Neural progenitor cell (in vitro differentiated cells): ENCODE results near the gene INTS4. TPM values are rescaled to one million over a fixed set of nuclear protein-coding genes. Genes with fewer than 3 reads are reported as not detected.

ENCODE experiments used
- DNase-seq: peaks from one replicate; pipeline ENCODE4 v3.0.0-alpha.2; 2016; ENCODE audit warnings: low spot score
- H2AFZ ChIP-seq: fragments of 200-600 bp; sonication (generic); replicated peaks from 2 replicates; pipeline ENCODE4 v1.6.1; 2016; ENCODE audit warnings: antibody characterized with exemption
- H3F3A ChIP-seq: fragments of 200-600 bp; sonication (generic); 2 replicates; pipeline ENCODE4 v1.6.1; 2016; ENCODE audit warnings: antibody characterized with exemption, low read depth
- H3K27ac ChIP-seq: fragments of 200-600 bp; sonication (generic); 2 replicates; pipeline ENCODE4 v1.5.1; 2016; ENCODE audit warnings: mild to moderate bottlenecking
- H3K27me3 ChIP-seq: fragments of 200-600 bp; sonication (generic); 2 replicates; pipeline ENCODE4 v1.6.1; 2016; ENCODE audit warnings: mild to moderate bottlenecking, moderate library complexity
- H3K36me3 ChIP-seq: fragments of 200-600 bp; sonication (generic); 2 replicates; pipeline ENCODE4 v1.5.1; 2016
- H3K4me1 ChIP-seq: fragments of 200-600 bp; sonication (generic); 2 replicates; pipeline ENCODE4 v1.6.1; 2016; ENCODE audit warnings: mixed run types
- H3K4me2 ChIP-seq: fragments of 200-600 bp; sonication (generic); 2 replicates; pipeline ENCODE4 v1.6.1; 2016
- H3K4me3 ChIP-seq: fragments of 200-600 bp; sonication (generic); 2 replicates; pipeline ENCODE4 v1.5.1; 2016
- H3K79me2 ChIP-seq: fragments of 200-600 bp; sonication (generic); 2 replicates; pipeline ENCODE4 v1.6.1; 2016; ENCODE audit warnings: low read depth
- H3K9ac ChIP-seq: fragments of 200-600 bp; sonication (generic); 2 replicates; pipeline ENCODE4 v1.6.1; 2016
- H3K9me3 ChIP-seq: fragments of 200-600 bp; sonication (generic); 2 replicates; pipeline ENCODE4 v1.5.1; 2016; ENCODE audit warnings: low read depth
- H4K20me1 ChIP-seq: fragments of 200-600 bp; sonication (generic); 2 replicates; pipeline ENCODE4 v1.6.1; 2016; ENCODE audit warnings: low read depth
- H3K27ac Mint-ChIP-seq: 3 replicates; pipeline ENCODE4 v1.8.0; 2021; ENCODE audit warnings: mixed read lengths
- H3K27me3 Mint-ChIP-seq: 2 replicates; pipeline ENCODE4 v1.8.0; 2022; ENCODE audit warnings: low read depth, mild to moderate bottlenecking, inconsistent platforms, moderate library complexity, mixed read lengths; ENCODE audit not compliant: insufficient read depth
- H3K36me3 Mint-ChIP-seq: 3 replicates; pipeline ENCODE4 v1.8.0; 2021; ENCODE audit warnings: mixed read lengths
- H3K4me1 Mint-ChIP-seq: 3 replicates; pipeline ENCODE4 v1.8.0; 2021; ENCODE audit warnings: mixed read lengths
- H3K4me3 Mint-ChIP-seq: 3 replicates; pipeline ENCODE4 v1.8.0; 2021; ENCODE audit warnings: mild to moderate bottlenecking, moderate library complexity, mixed read lengths
- H3K9me3 Mint-ChIP-seq: 3 replicates; pipeline ENCODE4 v1.8.0; 2020; ENCODE audit warnings: mixed read lengths
- CTCF ChIP-seq: fragments of 200-600 bp; sonication (generic); IDR thresholded peaks from 2 replicates; pipeline ENCODE4 v1.5.1; 2017; ENCODE audit warnings: antibody characterized with exemption, mild to moderate bottlenecking
- EZH2 ChIP-seq: fragments of 200-600 bp; sonication (generic); IDR thresholded peaks from 2 replicates; pipeline ENCODE4 v1.6.1; 2017; ENCODE audit warnings: antibody characterized with exemption, mild to moderate bottlenecking, moderate library complexity
- EZH2phosphoT487 ChIP-seq: fragments of 200-600 bp; sonication (generic); IDR thresholded peaks from 2 replicates; pipeline ENCODE4 v1.6.1; 2017; ENCODE audit warnings: antibody characterized with exemption
- total RNA-seq: library from RNA; depleted of rRNA; stranded (reverse); fragments of >200 nt; gene quantifications from 2 replicates; pipeline ENCODE4 v1.2.3, GENCODE V29; 2015; ENCODE audit warnings: low replicate concordance

The INTS4 gene
- total RNA-seq, 1 donor from 2014 or later: 61.5 TPM

GRCh38 chr11:78021611-78022010, 27.1 kb upstream of the INTS4 start:
- Histone ChIP-seq H3K9ac (no peak overlapping the region), H3K9me3 (no peaks in the 10 kb centered on the region), H4K20me1 (no peaks in the 10 kb centered on the region), H3K27me3 (no peaks in the 10 kb centered on the region), H3K4me2 (no peak overlapping the region), H3K27ac (no peak overlapping the region), H3K4me3 (no peak overlapping the region), H3F3A (peaks cover 26% of the 10 kb centered on the region), H3K79me2 (no peaks in the 10 kb centered on the region), H3K4me1 (peaks cover 21% of the 10 kb centered on the region), H3K36me3 (no peaks in the 10 kb centered on the region), H2AFZ (no peak overlapping the region)
- H3K27ac Mint-ChIP-seq: no peak overlapping the region
- H3K4me3 Mint-ChIP-seq: no peak overlapping the region
- H3K4me1 Mint-ChIP-seq: peaks cover 22% of the 10 kb centered on the region
- H3K9me3 Mint-ChIP-seq: no peaks in the 10 kb centered on the region
- TF ChIP-seq EZH2phosphoT487 (no peak), EZH2 (no peak), CTCF (no peak)
- DNase-seq: no peak
- no peaks in the 10 kb centered on the region for H3K36me3 Mint-ChIP-seq
- H3K27me3 Mint-ChIP-seq: peaks cover 8% of the 10 kb centered on the region

- Mint-ChIP-seq H3K27me3 (peaks cover 8% of the 10 kb centered on the region), H3K27ac (no peak overlapping the region), H3K4me1 (peaks cover 22% of the 10 kb centered on the region), H3K4me3 (no peak overlapping the region), H3K36me3 (no peaks in the 10 kb centered on the region), H3K9me3 (no peaks in the 10 kb centered on the region)
- H2AFZ ChIP-seq: no peak overlapping the region
- no peak overlapping the region for H3K9ac ChIP-seq
- no peaks in the 10 kb centered on the region for H4K20me1 ChIP-seq
- H3K4me2 ChIP-seq: peak overlapping the region; percentile 3
- peaks cover 26% of the 10 kb centered on the region for H3F3A ChIP-seq
- H3K4me1 ChIP-seq: peaks cover 21% of the 10 kb centered on the region
- H3K9me3 ChIP-seq: no peaks in the 10 kb centered on the region
- DNase-seq: no peak
- no peak overlapping the region for H3K4me3 ChIP-seq
- H3K36me3 ChIP-seq: no peaks in the 10 kb centered on the region
- H3K27me3 ChIP-seq: no peaks in the 10 kb centered on the region
- TF ChIP-seq EZH2phosphoT487 (no peak), EZH2 (no peak), CTCF (no peak)
- no peaks in the 10 kb centered on the region for H3K79me2 ChIP-seq
- no peak overlapping the region for H3K27ac ChIP-seq
Measured at GRCh38 chr11:78020246-78020645, 25.8 kb upstream of the INTS4 start.

GRCh38 chr11:78019808-78020207, 25.3 kb upstream of the INTS4 start:
- no peak overlapping the region for H3K4me3 Mint-ChIP-seq
- Histone ChIP-seq H3K4me1 (peaks cover 21% of the 10 kb centered on the region), H3K9me3 (no peaks in the 10 kb centered on the region), H3F3A (peaks cover 26% of the 10 kb centered on the region), H2AFZ (no peak overlapping the region), H4K20me1 (no peaks in the 10 kb centered on the region), H3K79me2 (no peaks in the 10 kb centered on the region), H3K4me2 (no peak overlapping the region), H3K36me3 (no peaks in the 10 kb centered on the region), H3K4me3 (no peak overlapping the region), H3K27me3 (no peaks in the 10 kb centered on the region), H3K27ac (no peak overlapping the region), H3K9ac (no peak overlapping the region)
- H3K27ac Mint-ChIP-seq: no peak overlapping the region
- TF ChIP-seq CTCF (no peak), EZH2phosphoT487 (no peak), EZH2 (no peak)
- peaks cover 22% of the 10 kb centered on the region for H3K4me1 Mint-ChIP-seq
- DNase-seq: no peak
- peaks cover 8% of the 10 kb centered on the region for H3K27me3 Mint-ChIP-seq
- H3K36me3 Mint-ChIP-seq: no peaks in the 10 kb centered on the region
- no peaks in the 10 kb centered on the region for H3K9me3 Mint-ChIP-seq
